GM12892 (cell line): ENCODE measurements around the gene TEKTIP1.

Source experiments
- POLR2A ChIP-seq: IDR thresholded peaks from 2 replicates; pipeline ENCODE4 v1.6.1; 2011; ENCODE audit warnings: low read depth, low read length, control low read depth
- POLR2AphosphoS5 ChIP-seq: IDR thresholded peaks from 2 replicates; pipeline ENCODE4 v1.6.1; 2011; ENCODE audit warnings: low read depth, low read length, control low read depth
- TAF1 ChIP-seq: IDR thresholded peaks from 2 replicates; pipeline ENCODE4 v1.6.1; 2011; ENCODE audit warnings: low read depth, mild to moderate bottlenecking, control low read depth, low read length, borderline replicate concordance

- no peak for TF ChIP-seq TAF1
- no peak for TF ChIP-seq POLR2AphosphoS5
- TF ChIP-seq POLR2A, result no peak
Observed at GRCh38 chr19:3522421-3523360, 16.3 kb upstream of the TEKTIP1 start.
